Fibroblast of the aortic adventitia (primary cell): ENCODE data around the gene SLC37A2. TPM values are rescaled to one million over a fixed set of nuclear protein-coding genes. Genes with fewer than 3 reads are reported as not detected.
"Not testable (repeated sequence)": the region's sequence is repeated elsewhere in the genome, so short reads cannot be mapped to it uniquely, and the experiment has no call there.

Experiments
- DNase-seq: peaks from one replicate; pipeline ENCODE4 v3.0.0-alpha.2; 2010; ENCODE audit warnings: low read depth
- H3K4me3 ChIP-seq: 2 replicates; pipeline ENCODE4 v1.5.1; 2011; ENCODE audit warnings: low read depth, mild to moderate bottlenecking, control low read depth, low read length, moderate library complexity
- CTCF ChIP-seq: IDR thresholded peaks from 2 replicates; pipeline ENCODE4 v1.5.1; 2011; ENCODE audit warnings: mild to moderate bottlenecking, low read length, control low read depth, inconsistent platforms; ENCODE audit not compliant: insufficient read depth
- total RNA-seq: library from RNA; depleted of rRNA; stranded (reverse); fragments of >200 nt; gene quantifications from 2 replicates; pipeline ENCODE4 v1.2.3, GENCODE V29; 2012; ENCODE audit warnings: low replicate concordance

Gene SLC37A2
- total RNA-seq, 1 donor, result 0.63 TPM

- DNase-seq, result no peak
- no peak for TF ChIP-seq CTCF
- H3K4me3 ChIP-seq, result no peak overlapping the region
These were observed 25.0 kb downstream of the SLC37A2 start for GRCh38 chr11:125088123-125088522.

GRCh38 chr11:125088576-125089455, 25.7 kb downstream of the SLC37A2 start:
- no peak for DNase-seq
- no peak overlapping the region for H3K4me3 ChIP-seq
- no peak for TF ChIP-seq CTCF

DNA sequence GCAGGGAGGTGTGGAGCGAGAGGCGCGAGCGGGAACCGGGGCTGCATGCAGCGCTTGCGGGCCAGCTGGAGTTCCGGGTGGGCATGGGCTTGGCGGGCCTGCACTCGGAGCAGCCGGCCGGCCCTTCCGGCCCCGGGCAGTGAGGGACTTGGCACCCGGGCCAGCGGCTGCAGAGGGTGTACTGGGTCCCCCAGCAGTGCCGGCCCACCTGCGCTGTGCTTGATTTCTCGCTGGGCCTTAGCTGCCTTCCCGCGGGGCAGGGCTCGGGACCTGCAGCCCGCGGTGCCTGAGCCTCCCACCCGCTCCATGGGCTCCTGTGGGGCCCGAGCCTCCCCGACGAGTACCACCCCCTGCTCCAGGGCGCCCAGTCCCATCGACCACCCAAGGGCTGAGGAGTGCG, 26.4 kb downstream of the SLC37A2 start:
- DNase-seq, H3K4me3 ChIP-seq: not testable (repeated sequence)

- H3K4me3 ChIP-seq, DNase-seq: not testable (repeated sequence)
These were observed 27.0 kb downstream of the SLC37A2 start for GRCh38 chr11:125090151-125090550.

GRCh38 chr11:125090816-125091215, 27.7 kb downstream of the SLC37A2 start:
- no peak for TF ChIP-seq CTCF
- no peak overlapping the region for H3K4me3 ChIP-seq
- no peak for DNase-seq

- TF ChIP-seq CTCF, result peak; percentile 78
- DNase-seq, result peak; percentile 86
- H3K4me3 ChIP-seq, result no peak overlapping the region
These were observed 28.3 kb downstream of the SLC37A2 start for GRCh38 chr11:125091247-125091876.

GRCh38 chr11:125091877-125092664, 29.0 kb downstream of the SLC37A2 start:
- DNase-seq, result no peak
- H3K4me3 ChIP-seq, result no peak overlapping the region
- no peak for TF ChIP-seq CTCF
